Activated CD4-positive, alpha-beta memory T cell treated with anti-CD3 and anti-CD28 coated beads for 36 hours (primary cell): ENCODE data around the gene DGKI. TPM values are rescaled to one million over a fixed set of nuclear protein-coding genes. Genes with fewer than 3 reads are reported as not detected.

ENCODE experiments used
- CTCF ChIA-PET: fragments of 350-600 bp; sonication (Branson Sonifier 250); formaldehyde crosslinking; loops from one replicate; lab custom pipeline; 2021; ENCODE audit warnings: antibody characterized with exemption, inconsistent platforms; lab: Charles Lee
- POLR2A ChIA-PET: fragments of 350-600 bp; sonication (Branson Sonifier 250); formaldehyde crosslinking; loops from one replicate; lab custom pipeline; 2021; ENCODE audit warnings: antibody characterized with exemption; lab: Charles Lee
- DNase-seq: peaks from one replicate; pipeline ENCODE4 v3.0.0-alpha.2; 2020
- H3K27ac Mint-ChIP-seq: one replicate; pipeline ENCODE4 v1.8.0; 2021; ENCODE audit warnings: mixed read lengths
- H3K27me3 Mint-ChIP-seq: one replicate; pipeline ENCODE4 v1.8.0; 2021; ENCODE audit warnings: mixed read lengths
- H3K36me3 Mint-ChIP-seq: one replicate; pipeline ENCODE4 v1.8.0; 2021; ENCODE audit warnings: mixed read lengths
- H3K4me1 Mint-ChIP-seq: one replicate; pipeline ENCODE4 v1.8.0; 2021; ENCODE audit warnings: low read depth, mixed read lengths
- H3K4me3 Mint-ChIP-seq: one replicate; pipeline ENCODE4 v1.8.0; 2021; ENCODE audit warnings: mild to moderate bottlenecking, mixed read lengths
- H3K9me3 Mint-ChIP-seq: one replicate; pipeline ENCODE4 v1.8.0; 2021; ENCODE audit warnings: mixed read lengths
- intact Hi-C: fragments of 100-400 bp; cut with micrococcal nuclease; formaldehyde crosslinking; loops from one replicate; pipeline ENCODE4 v1.15.1; 2023
- total RNA-seq, 2 experiments: library from RNA; stranded (reverse); gene quantifications; one replicate each; pipeline ENCODE4 v1.2.3, GENCODE V29; 2021

The DGKI gene
- total RNA-seq, 2 experiments from 2014 or later, result 5.4 to 7.0 TPM

DNA sequence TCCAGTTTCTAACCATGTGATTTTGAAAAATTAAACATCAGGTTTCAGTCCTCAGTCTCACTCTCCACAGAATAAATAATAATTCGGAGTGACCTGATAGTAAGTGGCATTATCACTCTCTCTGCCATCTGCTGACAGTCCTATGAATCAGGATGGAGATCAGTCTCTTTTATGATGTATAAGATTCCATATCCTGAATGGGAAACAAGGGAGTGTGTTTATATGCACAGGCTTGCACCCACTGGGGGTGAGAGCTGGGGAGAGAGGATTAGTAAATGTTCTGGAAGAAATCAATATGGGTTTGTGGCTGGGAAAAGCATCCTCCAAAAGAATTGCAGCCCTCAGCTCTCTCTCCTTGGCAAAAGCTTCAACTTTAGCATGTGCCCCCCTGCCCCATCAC, 45.3 kb downstream of the DGKI start:
- Mint-ChIP-seq H3K4me1 (no peaks in the 10 kb centered on the region), H3K9me3 (no peaks in the 10 kb centered on the region), H3K27me3 (peaks cover 9% of the 10 kb centered on the region), H3K36me3 (no peaks in the 10 kb centered on the region), H3K4me3 (no peak overlapping the region), H3K27ac (no peak overlapping the region)
- DNase-seq, result no peak
- intact Hi-C loops, result no loop called here
- ChIA-PET POLR2A (no interaction called here), CTCF (interaction anchor here (1.4 kb wide), 1 partner anchor 145 kb away, joined by 4 read pairs; no protein-coding TSS in a partner anchor)

DNA sequence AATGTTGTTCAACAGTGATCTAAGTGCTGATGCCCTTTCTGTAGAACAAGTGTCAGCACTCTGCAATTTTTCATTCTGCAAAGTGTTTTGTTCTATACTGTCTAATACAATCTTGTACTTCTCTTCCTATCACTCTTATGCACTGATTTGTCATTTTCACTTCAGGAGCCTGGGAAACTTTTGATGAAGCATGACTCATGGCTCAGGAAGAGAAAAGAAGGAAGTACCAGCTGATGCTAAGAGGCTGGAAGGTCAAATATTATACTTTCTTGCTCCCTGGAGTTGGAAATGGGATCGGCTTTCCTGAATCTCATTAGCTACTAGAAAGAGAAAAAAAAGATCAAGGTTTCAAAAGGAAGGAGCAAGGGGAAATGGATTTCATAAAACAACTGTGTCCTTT, 45.8 kb downstream of the DGKI start:
- CTCF ChIA-PET, result interaction anchor here (1.4 kb wide), 1 partner anchor 145 kb away, joined by 4 read pairs; no protein-coding TSS in a partner anchor
- Mint-ChIP-seq H3K9me3 (no peaks in the 10 kb centered on the region), H3K27ac (no peak overlapping the region), H3K27me3 (peaks cover 7% of the 10 kb centered on the region), H3K4me3 (no peak overlapping the region), H3K4me1 (no peaks in the 10 kb centered on the region), H3K36me3 (no peaks in the 10 kb centered on the region)
- POLR2A ChIA-PET, result no interaction called here
- DNase-seq, result no peak
- intact Hi-C loops, result no loop called here

DNA sequence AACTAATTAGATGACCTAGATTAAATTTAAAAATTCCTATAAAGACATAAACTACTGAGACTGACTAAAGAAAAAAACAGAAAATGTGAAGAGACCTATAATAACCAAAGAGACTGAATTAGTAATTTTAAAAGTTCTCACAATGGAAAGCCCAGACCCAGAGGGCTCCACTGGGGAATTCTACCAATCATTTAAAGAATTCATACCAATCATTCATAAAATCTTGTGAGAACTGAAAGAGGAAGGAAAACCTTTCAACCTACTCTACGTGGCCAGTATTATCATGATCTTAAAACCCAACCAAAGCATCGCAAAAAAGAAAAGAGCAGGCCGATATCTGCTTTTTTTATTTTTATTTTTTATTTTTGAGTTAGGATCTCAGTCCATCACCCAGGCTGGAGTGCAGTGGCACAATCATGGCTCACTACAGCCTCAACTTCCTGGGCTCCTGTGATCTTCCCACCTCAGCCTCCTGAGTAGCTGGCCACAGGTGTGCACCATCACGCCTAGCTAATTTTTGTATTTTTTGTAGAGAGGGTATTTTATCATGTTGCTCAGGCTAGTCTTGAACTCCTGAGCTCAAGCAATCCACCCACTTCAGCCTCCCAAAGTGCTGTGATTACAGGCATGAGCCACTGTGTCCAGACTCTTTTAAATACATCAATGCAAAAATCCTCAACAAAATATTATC, 48.6 kb downstream of the DGKI start:
- intact Hi-C loops, result no loop called here
- peaks cover 5% of the 10 kb centered on the region for H3K27me3 Mint-ChIP-seq

DNA sequence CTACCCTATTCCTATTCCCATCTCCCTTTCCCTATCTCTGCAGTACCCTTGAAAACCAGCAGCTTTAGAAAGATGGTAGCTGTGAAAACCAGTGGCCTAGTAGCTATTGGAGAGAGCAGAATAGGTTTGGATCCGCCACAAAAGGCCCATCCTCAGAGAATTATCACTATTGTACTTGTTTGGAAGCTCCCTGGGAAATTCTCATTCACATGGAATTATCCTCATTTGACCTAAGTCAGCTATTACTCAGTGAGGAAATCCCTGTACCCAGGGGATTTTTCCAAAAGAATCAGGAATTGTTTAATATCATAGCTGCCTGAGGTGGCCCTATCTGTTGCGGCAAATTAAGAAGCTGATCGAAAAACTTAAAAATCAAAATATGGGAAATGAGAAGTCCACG, 51.6 kb downstream of the DGKI start:
- ChIA-PET CTCF (no interaction called here), POLR2A (no interaction called here)
- Mint-ChIP-seq H3K27ac (no peak overlapping the region), H3K4me1 (no peaks in the 10 kb centered on the region), H3K4me3 (no peak overlapping the region), H3K9me3 (no peaks in the 10 kb centered on the region), H3K36me3 (no peaks in the 10 kb centered on the region), H3K27me3 (peaks cover 7% of the 10 kb centered on the region)
- DNase-seq, result no peak
- intact Hi-C loops, result no loop called here

More for the DNA sequence above, 48.6 kb downstream of the DGKI start:
- ChIA-PET POLR2A (no interaction called here), CTCF (no interaction called here)
- no peak overlapping the region for H3K4me3 Mint-ChIP-seq
- no peak overlapping the region for H3K27ac Mint-ChIP-seq
- H3K4me1 Mint-ChIP-seq, result no peaks in the 10 kb centered on the region
- no peaks in the 10 kb centered on the region for H3K9me3 Mint-ChIP-seq
- DNase-seq, result no peak
- H3K36me3 Mint-ChIP-seq, result no peaks in the 10 kb centered on the region

DNA sequence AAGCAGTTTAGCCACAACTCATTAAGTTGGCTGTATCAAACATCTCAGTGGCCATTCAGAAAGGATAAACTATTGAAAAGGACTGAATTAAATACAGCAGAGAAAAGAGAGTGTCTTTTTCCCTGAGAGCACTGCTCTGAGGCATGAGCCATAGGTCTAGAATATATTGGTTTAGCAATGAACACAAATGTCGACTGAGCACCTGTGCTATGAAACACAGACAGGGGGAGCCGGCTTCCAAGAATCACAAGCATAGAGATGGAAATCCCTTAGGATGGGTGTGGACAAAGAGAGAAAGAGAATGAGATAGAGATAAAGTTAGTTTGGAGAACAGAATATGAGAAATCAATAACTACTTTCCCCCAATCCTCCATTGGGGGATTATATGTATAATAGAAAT, 54.8 kb downstream of the DGKI start:
- ChIA-PET CTCF (no interaction called here), POLR2A (no interaction called here)
- no peak for DNase-seq
- Mint-ChIP-seq H3K27me3 (peaks cover 9% of the 10 kb centered on the region), H3K36me3 (no peaks in the 10 kb centered on the region), H3K27ac (no peak overlapping the region), H3K4me3 (no peak overlapping the region), H3K9me3 (peaks cover 1% of the 10 kb centered on the region), H3K4me1 (no peaks in the 10 kb centered on the region)
- intact Hi-C loops, result no loop called here

DNA sequence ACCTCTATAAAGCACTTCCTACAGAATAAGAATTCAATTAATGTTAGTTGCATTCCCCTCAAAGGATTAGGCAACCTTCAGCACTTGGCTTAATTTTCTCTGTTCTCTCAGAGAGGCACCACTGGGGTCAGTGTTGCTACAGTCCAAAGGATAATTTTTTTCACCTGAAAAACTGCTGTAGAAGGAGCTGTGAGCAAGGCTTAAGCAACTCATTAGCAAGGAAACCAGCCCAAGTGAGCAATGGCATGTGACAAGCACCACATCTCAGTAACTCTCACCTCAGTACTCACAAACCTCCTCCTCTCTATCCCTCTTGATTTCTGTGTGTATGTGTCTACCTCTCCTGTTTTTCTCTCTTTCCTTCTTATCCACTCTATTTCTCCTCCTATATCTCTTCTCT, 55.9 kb downstream of the DGKI start:
- ChIA-PET POLR2A (no interaction called here), CTCF (no interaction called here)
- intact Hi-C loops, result no loop called here
- no peaks in the 10 kb centered on the region for H3K36me3 Mint-ChIP-seq
- no peaks in the 10 kb centered on the region for H3K4me1 Mint-ChIP-seq
- H3K4me3 Mint-ChIP-seq, result no peak overlapping the region
- no peak overlapping the region for H3K27ac Mint-ChIP-seq
- DNase-seq, result no peak
- H3K27me3 Mint-ChIP-seq, result peaks cover 9% of the 10 kb centered on the region
- H3K9me3 Mint-ChIP-seq, result peaks cover 3% of the 10 kb centered on the region

DNA sequence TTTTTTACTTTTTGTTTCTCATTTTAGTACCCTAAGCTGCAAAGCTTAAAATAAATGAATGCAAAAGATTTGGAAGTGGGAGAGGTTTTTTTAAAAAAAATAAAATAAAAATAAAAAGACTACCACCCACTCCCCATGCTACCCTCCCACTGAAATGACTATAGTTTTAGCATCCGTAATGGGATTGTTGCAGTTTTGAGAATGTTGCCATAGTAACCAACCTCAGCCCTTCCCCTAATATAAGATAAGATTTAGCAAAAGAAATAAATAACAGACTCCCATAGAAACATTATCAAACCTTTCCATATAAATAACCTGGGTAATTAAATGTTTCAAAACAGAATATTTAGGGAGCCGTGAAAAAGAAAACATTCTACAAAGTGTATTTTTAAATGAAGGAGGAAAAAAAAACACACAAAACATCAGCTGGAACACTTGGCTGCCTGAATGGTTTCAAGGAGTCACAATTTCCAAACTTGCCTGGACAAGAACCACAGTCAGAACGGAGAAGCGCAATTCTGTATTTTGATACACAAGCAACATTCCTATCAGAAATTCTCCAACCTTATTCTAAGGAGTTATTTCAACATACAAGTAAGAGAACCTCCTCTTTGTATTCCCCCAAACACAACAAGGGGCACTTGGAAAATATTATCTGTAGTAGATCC, 57.4 kb downstream of the DGKI start:
- intact Hi-C loops, result no loop called here
- H3K4me3 Mint-ChIP-seq, result no peak overlapping the region
- POLR2A ChIA-PET, result no interaction called here
- no peak overlapping the region for H3K27ac Mint-ChIP-seq
- H3K27me3 Mint-ChIP-seq, result peaks cover 10% of the 10 kb centered on the region
- no peaks in the 10 kb centered on the region for H3K4me1 Mint-ChIP-seq
- peaks cover 3% of the 10 kb centered on the region for H3K9me3 Mint-ChIP-seq
- CTCF ChIA-PET, result no interaction called here
- DNase-seq, result no peak
- no peaks in the 10 kb centered on the region for H3K36me3 Mint-ChIP-seq

DNA sequence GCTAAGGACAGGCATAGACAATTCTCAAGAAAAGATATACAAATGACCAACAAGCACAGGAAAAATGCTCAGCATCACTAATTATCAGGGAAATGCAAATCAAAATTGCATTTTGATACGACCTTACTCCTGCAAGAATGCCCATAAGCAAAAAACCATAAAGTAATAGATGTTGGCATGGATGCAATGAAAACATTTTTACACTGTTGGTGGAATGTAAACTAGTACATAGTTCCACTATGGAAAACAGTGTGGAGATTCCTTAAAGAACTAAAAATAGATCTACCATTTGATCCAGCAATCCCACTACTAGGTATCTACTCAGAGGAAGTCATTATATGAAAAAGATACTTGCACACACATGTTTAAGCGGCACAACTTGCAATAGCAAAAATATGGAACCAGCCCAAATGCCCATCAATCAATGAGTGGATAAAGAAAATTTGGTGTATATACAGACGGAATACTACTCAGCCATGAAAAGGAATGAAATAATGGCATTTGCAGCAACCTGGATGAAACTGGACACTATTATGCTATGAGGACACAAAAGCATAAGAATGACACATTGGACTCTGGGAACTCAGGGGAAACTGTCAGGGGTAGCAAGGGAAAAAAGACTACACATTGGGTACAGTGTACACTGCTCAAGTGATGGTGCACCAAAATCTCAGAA, 59.3 kb downstream of the DGKI start:
- CTCF ChIA-PET, result no interaction called here
- POLR2A ChIA-PET, result no interaction called here
- Mint-ChIP-seq H3K4me3 (no peak overlapping the region), H3K36me3 (peaks cover 1% of the 10 kb centered on the region), H3K27ac (no peak overlapping the region), H3K27me3 (peaks cover 16% of the 10 kb centered on the region), H3K4me1 (no peaks in the 10 kb centered on the region), H3K9me3 (peaks cover 3% of the 10 kb centered on the region)
- no peak for DNase-seq
- intact Hi-C loops, result no loop called here

DNA sequence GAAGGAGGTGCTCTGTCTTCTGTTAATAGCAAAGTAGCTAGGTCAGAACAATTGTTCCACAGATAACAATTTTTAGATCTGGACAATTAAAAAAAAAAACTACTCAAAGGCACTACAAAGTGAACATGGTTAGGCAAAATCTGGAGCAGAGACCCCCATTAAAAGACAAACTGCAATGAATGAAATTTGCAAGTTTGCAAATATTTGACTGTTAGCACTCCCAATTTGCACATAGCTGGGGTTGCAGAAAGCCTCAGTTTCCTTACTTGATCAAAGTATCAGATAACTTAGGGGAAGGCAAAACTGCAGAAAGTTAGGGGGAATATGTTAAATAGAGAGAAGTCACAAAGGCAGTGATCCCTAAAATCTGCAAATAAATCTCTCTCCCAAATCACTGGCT, 68.3 kb downstream of the DGKI start:
- H3K27ac Mint-ChIP-seq, result no peak overlapping the region
- intact Hi-C loops, result no loop called here
- H3K27me3 Mint-ChIP-seq, result peaks cover 30% of the 10 kb centered on the region
- ChIA-PET POLR2A (no interaction called here), CTCF (interaction anchor here (1.1 kb wide), 1 partner anchor 11 kb away, joined by 3 read pairs; no protein-coding TSS in a partner anchor)
- no peak for DNase-seq
- no peak overlapping the region for H3K4me3 Mint-ChIP-seq
- H3K9me3 Mint-ChIP-seq, result no peaks in the 10 kb centered on the region
- H3K36me3 Mint-ChIP-seq, result peaks cover 1% of the 10 kb centered on the region
- no peaks in the 10 kb centered on the region for H3K4me1 Mint-ChIP-seq

DNA sequence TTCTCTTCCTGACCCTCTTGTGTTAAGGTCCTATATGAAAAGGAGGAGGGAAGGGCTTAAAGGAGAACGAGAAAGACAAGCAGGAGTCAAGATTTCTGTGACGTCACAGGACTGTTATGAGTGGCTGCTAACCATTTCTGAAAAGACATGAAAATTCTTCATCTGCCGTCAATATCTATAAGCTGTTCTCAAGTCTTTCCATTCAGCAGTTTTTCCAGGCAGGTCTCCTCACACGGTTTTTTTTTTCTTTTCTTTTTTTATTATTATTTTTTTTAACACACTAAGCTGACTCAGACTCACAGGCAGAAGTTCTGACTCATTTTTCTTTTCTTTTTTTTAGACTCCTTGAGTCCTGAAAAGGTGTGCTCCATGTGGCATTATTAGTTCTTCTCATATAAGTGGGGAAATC, 72.0 kb downstream of the DGKI start:
- no peaks in the 10 kb centered on the region for H3K36me3 Mint-ChIP-seq

DNA sequence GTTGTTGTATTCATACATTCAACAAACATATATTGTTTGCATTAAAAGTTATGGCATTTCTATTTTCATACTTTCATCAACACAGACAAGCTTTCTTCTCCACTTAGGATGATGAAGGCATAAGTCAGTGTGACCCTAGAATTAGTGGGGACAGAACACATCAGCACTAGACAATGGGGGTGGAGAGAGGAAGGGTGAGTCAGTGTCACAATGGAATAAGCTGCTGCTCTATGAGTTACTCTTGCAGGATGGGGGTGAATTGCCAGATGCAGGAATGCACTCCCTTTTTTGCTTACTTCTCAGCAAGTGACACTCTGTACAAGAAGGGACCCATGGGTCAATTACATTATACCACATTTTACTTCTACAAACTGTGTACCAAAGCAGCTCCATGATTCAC, 74.0 kb downstream of the DGKI start:
- POLR2A ChIA-PET, result no interaction called here
- H3K4me3 Mint-ChIP-seq, result peak overlapping the region; percentile 7
- CTCF ChIA-PET, result no interaction called here

More for the DNA sequence above, 72.0 kb downstream of the DGKI start:
- Mint-ChIP-seq H3K27ac (peak overlapping the region; percentile 46), H3K27me3 (peaks cover 11% of the 10 kb centered on the region), H3K4me1 (no peaks in the 10 kb centered on the region), H3K9me3 (no peaks in the 10 kb centered on the region), H3K4me3 (peak overlapping the region; percentile 33)
- intact Hi-C loops, result loop anchor here (5.0 kb wide), 1 partner anchor 123 kb away; no protein-coding TSS in a partner anchor
- CTCF ChIA-PET, result no interaction called here
- POLR2A ChIA-PET, result no interaction called here
- peak; percentile 24 for DNase-seq

DNA sequence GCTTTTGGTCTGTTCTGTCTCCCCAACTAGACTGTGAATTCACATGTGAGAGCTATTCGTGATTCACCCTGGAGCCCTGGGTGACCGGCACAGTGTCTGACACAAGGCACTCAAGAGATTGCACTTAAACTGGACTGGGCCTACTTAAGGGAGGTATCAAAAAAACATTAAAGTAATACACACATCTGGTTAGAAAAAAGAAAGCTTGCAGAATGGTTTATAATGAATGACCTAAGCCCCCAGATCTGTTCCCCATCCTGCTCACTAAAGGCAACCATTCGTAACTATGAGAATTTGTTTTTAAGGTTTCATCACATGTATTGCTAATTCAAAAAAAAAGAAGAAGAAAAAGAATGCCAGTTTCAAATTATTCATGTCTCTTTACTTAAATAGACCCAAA, 74.5 kb downstream of the DGKI start:
- Mint-ChIP-seq H3K4me3 (no peak overlapping the region), H3K36me3 (no peaks in the 10 kb centered on the region), H3K27me3 (peaks cover 2% of the 10 kb centered on the region), H3K4me1 (no peaks in the 10 kb centered on the region), H3K27ac (no peak overlapping the region), H3K9me3 (no peaks in the 10 kb centered on the region)
- DNase-seq, result no peak
- POLR2A ChIA-PET, result no interaction called here
- intact Hi-C loops, result loop anchor here (5.0 kb wide), 1 partner anchor 125 kb away; no protein-coding TSS in a partner anchor
- CTCF ChIA-PET, result no interaction called here

More for the DNA sequence above, 74.0 kb downstream of the DGKI start:
- Mint-ChIP-seq H3K4me1 (no peaks in the 10 kb centered on the region), H3K9me3 (no peaks in the 10 kb centered on the region), H3K36me3 (no peaks in the 10 kb centered on the region), H3K27me3 (peaks cover 2% of the 10 kb centered on the region), H3K27ac (no peak overlapping the region)
- intact Hi-C loops, result loop anchor here (5.0 kb wide), 1 partner anchor 125 kb away; no protein-coding TSS in a partner anchor
- DNase-seq, result no peak
